ENCODE measurements around the gene C12orf54.

DNA sequence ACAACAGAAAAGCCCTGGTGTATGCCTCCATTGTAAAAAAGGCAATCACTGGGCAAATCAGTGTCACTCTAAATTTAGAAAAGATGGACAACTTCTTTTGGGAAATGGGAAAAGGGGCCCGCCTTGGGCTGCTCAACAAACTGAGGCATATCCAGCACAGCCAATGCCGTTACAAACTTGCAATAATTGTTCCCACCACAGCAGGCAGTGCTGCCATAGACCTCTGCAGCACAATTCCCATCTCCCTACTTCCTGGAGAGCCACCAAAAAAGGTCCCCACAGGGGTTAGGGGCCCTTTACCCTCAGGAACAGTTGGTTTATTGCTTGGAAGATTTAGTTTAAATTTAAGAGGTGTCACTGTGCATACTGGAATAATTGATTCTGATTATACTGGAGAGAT is 26.7 kb downstream of the C12orf54 start:
- TF ChIP-seq, protein P1, sequence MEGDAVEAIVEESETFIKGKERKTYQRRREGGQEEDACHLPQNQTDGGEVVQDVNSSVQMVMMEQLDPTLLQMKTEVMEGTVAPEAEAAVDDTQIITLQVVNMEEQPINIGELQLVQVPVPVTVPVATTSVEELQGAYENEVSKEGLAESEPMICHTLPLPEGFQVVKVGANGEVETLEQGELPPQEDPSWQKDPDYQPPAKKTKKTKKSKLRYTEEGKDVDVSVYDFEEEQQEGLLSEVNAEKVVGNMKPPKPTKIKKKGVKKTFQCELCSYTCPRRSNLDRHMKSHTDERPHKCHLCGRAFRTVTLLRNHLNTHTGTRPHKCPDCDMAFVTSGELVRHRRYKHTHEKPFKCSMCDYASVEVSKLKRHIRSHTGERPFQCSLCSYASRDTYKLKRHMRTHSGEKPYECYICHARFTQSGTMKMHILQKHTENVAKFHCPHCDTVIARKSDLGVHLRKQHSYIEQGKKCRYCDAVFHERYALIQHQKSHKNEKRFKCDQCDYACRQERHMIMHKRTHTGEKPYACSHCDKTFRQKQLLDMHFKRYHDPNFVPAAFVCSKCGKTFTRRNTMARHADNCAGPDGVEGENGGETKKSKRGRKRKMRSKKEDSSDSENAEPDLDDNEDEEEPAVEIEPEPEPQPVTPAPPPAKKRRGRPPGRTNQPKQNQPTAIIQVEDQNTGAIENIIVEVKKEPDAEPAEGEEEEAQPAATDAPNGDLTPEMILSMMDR (conservative IDR thresholded peaks at IDR 0.05; ENCODE audit: low read length) = no peak
- TF ChIP-seq EZH2phosphoT487 (IDR thresholded peaks at IDR 0.05; ENCODE audit: borderline replicate concordance) = no peak
